ENCODE measurements around the gene CTNNBIP1.

GRCh38 chr1:9835758-9836631, 74.1 kb downstream of the CTNNBIP1 start:
- no peak for TF ChIP-seq CTCF (IDR thresholded peaks at IDR 0.05; ENCODE audit: extremely low read depth in 1 of 2, insufficient read depth in 1 of 2, low read depth in 1 of 2, low read length in 2 of 2)
- TF ChIP-seq EZH2 (IDR thresholded peaks at IDR 0.05; ENCODE audit: borderline replicate concordance, low read depth, low read length, severe bottlenecking): no peak
- TF ChIP-seq POLR2A (IDR thresholded peaks at IDR 0.05; ENCODE audit: low read depth, low read length): no peak
- no peak for TF ChIP-seq POLR2AphosphoS5 (IDR thresholded peaks at IDR 0.05; ENCODE audit: insufficient read depth, low read depth, low read length)
